T follicular helper cell (primary cell): Measurements from ENCODE around the gene PSMG2.

Source experiments
- DNase-seq: peaks from one replicate; pipeline ENCODE4 v3.0.0-alpha.2; 2020; ENCODE audit warnings: low read depth
- total RNA-seq, 2 experiments: gene quantifications; one replicate each; lab custom pipeline; 2026; lab: John Stamatoyannopoulos, UW

The PSMG2 gene
- total RNA-seq = 65.0 to 83.8 reads per million in 2 experiments

DNA sequence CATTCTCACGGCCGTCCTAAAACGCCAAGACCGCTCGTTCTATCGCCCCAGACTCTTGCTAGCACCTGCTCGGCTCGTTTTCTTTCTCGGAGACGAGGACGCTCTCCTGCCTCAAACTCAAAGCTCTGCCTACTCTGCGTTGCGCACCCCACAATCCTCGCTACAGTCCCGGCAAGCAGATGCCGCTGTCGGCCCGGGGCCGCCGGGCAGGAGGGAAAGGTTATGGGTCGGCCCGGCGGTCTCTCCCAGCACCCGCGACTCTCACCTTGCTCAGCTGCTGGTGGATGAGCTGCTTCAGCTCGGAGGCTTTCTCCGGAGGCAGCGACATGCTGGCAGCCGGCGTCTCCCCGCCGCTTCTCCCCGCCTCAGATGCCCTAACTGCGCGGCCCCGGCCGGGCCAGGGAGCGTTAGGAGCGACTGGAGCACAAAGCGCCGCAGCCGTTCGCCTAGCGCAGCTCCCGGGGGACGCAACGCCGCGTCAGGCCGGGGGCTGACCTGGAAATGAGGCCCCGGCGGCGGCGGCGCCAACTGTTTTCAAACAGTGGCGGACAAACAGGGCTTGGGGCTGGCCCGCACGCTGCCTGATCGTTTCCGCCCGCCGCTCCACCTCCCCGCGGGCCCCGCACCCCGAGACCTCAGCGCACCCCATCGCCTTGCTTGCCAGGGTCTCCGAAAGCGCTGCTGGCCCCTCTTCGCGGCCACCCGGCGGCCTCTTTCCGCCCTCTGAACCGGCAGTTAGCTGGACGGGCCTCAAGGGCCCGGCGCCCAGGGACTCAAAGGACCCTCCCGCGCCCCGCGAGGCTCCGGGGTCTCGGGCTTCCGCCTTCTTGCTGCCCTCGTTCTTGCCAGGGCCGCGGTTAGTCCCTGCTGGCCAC is at the start of gene PSMG2, which contains the start of gene CEP76:
PSMG2 (plus strand) TSS at position 822 of the 875 bp plus-strand sequence. CDS start 66 bp downstream, outside the sequence.
CEP76 (minus strand) TSS at position 503 of the 875 bp plus-strand sequence; CDS start at position 328, 175 bp downstream.
- peak; percentile 73 for DNase-seq

DNA sequence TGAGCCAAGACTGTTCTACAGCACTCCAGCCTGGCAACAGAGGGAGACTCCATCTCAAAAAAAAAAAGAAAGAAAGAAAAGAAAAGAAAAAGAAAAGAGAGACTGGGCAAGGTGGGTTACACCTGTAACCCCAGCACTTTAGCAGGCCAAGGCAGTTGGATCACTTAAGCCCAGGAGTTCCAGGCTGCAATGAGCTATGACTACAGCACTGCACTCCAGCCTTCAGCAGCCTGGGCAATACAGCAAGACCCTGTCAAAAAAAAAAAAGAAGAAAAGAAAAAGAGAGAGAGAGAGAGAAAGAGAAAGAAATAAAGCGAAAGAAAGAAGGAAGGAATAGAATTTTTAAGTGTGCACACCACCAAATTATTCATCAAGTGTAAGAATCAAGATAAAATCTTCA is 47.9 kb upstream of the PSMG2 start:
- DNase-seq = no peak

DNA sequence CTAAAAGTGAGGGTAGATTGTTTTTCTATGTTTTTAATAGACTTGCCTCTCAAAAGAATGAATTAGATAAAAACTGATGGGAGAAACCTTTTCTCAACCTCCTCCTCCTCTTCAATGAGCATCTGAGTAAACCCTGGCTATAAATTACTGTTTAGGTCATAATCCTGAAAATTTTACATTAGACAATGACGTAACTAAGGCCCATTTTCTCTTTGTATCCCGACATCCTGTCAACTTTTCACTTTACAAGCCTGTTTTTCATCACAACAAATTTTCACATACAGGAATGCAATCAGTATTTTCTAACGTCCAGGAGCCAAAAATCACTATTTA is 46.3 kb upstream of the PSMG2 start:
- DNase-seq = no peak

DNA sequence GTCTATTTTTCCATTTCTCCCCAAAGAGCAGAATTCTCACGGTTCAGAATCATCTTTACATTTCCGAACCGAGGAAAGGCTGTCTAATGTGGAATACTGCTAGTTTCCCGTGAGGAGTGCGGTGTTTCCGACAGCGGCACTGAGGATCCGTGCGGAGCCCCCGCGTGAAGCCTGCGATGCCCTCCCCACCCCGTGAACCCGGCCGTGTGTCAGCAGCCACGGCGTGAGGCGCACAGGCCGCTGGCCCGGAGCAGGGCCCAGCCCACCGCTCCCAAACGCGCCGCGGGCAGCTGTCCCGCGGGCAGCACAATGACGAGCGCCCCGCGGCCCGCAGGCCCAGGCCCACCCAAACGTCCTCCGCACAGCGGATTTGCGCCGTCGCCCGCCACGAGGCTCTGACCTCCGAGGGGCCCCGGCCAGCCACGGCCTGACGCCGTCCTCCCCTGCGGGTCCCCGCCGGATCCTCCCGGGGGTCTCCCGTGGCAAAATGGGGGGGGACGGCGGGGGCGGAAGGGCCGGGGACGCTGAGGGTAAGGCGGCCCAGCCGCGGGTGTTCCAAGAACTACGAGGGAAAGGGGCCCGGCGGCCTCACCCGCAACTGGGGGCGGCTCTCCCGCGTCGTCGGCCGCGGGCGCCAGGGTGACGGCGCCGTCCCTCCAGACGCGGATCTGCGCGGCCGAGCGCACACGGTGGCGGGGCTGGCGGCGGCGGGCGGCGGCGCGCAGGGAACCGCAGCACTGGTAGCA is 45.7 kb upstream of the PSMG2 start:
- DNase-seq = no peak

DNA sequence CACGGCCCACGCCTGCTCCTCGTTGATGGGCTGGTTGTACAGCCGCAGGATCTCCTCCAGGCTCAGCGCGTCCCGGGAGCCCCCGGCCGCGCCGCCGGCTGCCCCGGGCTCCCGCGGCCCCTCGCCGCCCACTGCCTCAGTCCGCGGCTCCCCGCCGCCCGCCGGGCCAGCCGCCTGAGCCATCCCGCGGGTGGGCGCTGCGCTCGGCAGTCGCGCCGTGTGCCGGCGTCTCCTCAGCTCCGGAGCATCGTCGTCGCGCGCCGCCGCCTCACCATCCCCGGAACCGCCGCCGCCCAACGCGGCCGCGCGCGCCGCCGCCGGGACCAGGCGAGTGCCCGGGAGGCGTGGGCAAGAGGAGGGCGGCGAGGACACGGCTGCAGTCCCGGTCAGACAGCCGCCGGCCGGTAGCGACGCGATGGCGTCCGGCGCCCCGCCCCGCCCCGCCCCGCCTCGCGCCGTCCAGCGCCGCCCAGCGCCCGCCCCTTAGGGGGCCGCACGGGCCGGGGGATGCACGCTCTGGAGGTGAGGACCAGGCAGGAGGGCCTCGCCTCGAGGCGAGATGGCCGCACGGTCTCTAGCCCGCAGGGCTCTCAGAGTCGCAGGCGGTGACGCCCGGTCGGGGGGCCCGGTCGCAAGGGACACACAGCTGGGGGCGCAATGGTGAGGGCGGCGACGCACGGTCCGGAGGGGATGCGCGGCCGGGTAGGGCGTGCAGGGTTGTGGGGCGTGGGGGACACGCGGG is 45.0 kb upstream of the PSMG2 start, which contains the start of gene SPIRE1:
SPIRE1 (minus strand) TSS at position 424 of the 742 bp plus-strand sequence; CDS start at position 183, 241 bp downstream.
- DNase-seq = peak; percentile 6

GRCh38 chr18:12658426-12659138 is 44.3 kb upstream of the PSMG2 start:
- no peak for DNase-seq

DNA sequence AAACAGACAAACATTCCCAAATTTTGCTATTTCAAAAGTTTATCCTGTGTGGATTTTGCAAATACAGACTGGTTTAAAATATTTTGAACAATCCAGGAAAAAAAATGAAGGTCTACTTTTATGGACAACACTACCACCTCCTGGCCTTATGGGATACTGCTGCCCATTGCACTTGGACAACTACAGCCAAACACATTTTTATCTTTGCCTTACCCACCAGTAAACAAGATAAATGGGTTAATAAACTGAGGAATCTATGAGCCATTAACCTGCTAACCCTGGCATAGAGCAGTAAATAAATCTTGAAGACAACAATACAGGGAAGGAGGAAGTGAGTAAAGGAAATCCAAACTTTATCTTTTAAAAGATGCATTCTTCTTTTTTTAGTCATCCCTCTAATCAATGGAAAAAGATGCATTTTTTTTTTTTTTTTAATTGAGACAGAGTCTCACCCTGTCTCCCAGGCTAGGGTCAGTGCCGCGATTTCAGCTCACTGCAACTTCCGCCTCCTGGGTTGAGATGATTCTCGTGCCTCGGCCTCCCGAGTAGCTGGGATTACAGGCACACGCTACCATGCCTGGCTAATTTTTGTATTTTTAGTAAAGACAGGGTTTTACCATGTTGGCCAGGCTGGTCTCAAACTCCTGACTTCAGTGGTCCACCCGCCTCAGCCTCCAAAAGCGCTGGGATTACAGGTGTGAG is 42.8 kb upstream of the PSMG2 start:
- peak; percentile 19 for DNase-seq

DNA sequence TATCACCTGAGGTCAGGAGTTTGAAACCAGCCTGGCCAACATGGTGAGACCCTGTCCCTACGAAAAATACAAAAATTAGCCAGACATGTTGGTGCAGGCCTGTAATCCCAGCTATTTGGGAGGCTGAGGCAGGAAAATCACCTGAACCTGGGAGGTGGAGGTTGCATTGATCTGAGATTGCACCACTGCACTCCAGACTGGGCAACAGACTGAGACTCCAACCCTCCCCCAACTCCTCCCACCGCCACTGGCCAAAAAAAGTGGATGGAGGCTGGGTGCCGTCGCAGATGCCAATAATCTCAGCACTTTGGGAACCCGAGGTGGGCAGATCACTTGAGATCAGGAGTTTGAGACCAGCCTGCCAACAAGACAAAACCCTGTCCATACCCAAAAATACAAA is 34.8 kb upstream of the PSMG2 start:
- DNase-seq = no peak

DNA sequence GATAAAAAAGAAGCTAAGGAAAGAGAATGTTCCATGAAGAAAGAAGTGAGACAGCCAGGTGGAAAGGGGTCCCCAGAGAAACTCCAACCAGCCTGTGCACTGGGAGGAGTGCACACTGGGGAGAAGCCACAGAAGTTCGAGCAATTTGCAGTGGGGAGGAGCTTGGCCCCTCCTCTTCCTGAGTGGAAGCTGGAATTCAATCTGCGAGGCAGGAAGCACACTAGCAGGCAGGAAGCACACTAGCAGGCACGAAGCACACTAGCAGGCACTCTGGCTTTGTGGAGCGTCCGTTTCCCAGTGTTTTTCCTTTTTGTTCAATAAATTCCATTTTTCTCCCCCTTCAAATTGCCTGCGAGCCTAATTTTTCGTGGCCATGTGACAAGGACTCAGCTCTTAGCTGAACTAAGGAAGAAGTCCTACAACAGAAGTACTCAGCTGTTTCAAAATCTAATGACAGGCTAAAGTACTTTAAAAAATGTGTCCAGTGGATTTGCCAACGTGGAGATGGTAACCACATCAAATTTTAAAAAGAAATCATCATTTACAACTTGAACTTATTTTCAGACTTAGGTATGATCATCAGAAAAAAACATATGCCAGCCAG is 23.6 kb upstream of the PSMG2 start:
- no peak for DNase-seq

GRCh38 chr18:12686100-12686499 is 16.7 kb upstream of the PSMG2 start:
- DNase-seq = no peak

DNA sequence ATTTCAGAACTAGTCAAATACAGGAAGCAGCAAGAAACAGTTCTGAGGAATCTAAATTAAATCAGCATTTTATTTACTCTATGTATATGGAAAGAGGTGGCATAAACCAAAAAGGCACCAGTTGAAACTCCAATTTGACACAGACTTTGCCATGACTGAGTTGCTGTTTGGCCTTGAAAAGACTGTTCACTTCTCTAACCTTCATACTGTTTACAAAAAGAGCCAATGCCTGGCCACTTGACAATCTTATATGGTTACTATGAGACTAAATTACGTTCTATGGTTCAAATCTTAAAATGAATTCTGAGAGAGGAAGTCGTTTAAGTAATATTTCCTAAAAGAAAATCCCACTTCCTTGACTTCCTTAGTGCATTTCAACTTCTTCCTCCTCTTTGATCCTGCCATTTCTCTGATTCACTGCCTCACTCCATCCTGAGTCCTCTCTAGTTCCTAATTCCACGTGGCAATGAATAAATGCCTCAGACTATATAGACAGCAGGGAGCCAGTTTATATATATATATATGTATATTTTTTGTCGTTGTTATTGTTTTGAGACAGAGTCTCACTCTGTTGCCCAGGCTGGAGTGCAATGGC is 13.5 kb upstream of the PSMG2 start:
- DNase-seq = no peak

- DNase-seq = no peak
Observed at GRCh38 chr18:12692206-12692605, 10.6 kb upstream of the PSMG2 start.

DNA sequence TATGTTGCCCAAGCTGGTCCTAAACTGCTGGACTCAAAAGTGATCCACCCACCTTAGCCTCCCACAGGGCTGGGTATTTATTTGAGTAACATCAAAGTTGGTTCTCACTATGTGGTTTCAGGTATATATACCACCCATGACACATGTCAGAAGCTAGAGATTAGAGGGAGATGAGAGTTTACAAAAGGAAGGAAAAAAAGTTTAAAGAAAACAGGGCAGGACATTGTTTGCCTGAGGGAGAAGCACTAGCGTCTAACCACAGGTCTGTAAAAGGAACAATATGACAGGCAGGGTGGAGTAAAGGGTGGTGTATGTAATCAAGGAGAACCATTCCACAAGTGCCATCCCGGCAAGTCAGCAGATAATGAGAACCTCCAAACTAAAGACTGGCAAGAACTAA is 8.8 kb upstream of the PSMG2 start:
- no peak for DNase-seq

GRCh38 chr18:12699747-12700146 is 3.1 kb upstream of the PSMG2 start:
- DNase-seq = no peak

DNA sequence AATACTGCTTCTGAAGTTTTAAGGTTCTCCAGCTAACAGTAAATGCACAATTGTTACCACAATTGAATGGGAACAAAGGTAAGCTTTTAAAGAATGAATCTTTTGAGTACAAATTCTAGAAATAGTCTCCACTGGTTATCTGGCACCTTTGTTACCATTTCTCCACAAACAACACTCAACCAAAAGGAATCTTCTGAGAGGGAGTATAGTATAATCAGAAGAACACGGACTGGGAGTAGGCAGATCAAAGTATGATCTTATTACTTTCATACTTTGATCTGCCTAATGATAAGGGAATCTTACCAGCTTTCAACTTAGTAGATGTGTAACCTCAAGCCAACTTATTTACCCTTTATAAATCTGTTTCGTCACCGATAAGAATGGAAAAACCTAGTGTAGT is 1.7 kb upstream of the PSMG2 start:
- DNase-seq = no peak

DNA sequence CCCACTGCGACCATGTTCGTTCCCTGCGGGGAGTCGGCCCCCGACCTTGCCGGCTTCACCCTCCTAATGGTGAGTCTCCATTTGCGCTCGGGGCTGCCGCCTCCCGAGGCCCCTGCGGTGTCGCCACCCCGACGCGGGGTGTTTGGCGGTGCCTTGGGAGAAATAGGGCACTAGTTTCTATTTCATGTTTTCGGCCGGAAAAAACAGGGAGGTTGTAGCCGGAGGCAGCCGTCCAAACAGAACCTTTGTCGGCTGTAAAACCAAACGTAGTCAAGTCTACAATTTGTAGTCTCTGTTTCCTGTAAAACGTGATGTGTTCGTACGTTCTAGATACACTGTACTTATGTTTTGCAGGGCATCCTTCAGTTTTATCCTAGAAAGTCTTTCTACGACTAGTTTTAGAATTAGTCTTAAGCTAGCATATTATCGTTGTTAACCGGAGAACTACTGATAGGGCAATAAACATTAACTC is 290 bp downstream of the PSMG2 start:
- no peak for DNase-seq

DNA sequence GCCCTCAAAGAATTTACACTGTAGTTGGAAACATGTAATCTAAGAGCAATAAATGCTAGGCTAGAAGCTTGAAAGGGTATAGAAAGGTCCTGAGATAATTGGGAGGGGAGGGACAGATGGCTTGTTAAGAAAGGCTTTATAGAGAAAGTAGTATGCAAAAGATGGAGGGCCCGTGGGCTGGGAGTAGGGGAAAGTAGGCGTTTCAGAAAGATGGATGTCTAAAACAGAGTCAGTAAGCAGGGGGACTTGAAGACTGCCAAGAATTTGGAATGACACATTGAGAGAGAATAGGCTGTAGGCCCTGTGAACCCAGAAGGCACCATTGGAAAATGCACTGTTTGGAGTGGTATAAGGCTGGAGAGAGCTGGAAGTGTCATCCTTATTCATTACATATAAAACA is 822 bp downstream of the PSMG2 start:
- no peak for DNase-seq

DNA sequence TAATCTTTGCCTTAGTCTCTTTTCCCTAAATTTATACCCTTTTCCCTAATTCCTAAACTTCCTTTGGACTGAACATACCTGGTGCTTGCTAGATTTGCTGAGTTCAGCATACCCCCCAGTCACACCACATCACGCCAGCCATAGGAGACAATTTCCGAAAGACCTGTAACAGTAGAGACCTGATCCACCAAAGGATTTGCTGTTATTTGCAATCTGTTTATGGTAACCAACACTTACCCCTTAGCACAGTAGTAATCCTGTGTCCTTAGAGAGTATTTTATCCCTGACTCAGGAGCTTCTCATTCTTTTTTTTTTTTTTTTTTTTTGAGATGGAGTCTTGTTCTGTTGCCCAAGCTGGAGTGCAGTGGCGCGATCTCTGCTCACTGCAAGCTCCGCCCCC is 8.6 kb downstream of the PSMG2 start:
- no peak for DNase-seq

DNA sequence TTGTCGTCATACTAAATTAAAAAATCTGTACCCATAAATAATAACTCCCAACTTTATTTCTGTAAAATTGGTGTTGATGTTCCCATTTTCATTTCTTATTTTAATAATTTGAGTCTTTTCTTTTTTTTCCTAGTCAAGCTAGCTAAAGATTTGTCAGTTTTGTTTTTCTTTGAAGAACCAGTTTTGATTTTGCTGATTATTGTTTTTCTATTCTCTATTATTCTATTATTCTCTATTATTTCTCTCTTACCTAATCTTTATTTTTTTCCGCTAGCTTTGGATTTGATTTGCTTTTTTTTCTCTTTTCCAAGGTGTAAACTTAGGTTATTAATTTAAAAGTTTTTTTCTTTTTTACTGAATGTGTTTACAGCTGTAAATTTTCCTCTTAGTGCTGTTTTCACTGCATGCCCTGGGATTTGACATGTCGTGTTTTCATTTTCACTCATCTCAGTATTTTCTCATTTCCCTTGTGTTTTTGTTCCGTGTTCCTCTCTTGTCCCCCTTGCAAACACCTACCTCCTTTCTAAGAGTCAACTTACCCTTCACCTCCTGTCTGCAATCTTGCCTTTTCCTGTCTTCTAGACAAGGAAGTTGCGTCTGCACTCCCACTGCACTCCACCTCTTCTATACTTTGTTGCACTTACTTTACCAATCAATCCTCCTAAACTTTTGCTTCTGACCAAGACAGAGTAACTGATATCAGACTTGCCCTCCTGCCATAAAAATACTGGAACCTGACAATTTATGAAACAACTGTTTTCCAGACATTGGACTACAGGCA is 18.8 kb downstream of the PSMG2 start:
- no peak for DNase-seq
